HEK293 (cell line): Measurements from ENCODE around the gene PDE4D.
A peak's percentile ranks its signal among the peaks of the same experiment; 100 is the strongest.

Experiments
- BCL11B ChIP-seq: fragments of 450-650 bp; formaldehyde crosslinking; IDR thresholded peaks from 2 replicates; pipeline ENCODE4 v1.5.1; 2016; ENCODE audit warnings: low read depth, missing biosample characterization, missing genetic modification characterization
- GFI1B ChIP-seq: fragments of 450-650 bp; formaldehyde crosslinking; IDR thresholded peaks from 2 replicates; pipeline ENCODE4 v1.5.1; 2016; ENCODE audit warnings: missing biosample characterization, missing genetic modification characterization
- GLI2 ChIP-seq: fragments of 450-650 bp; formaldehyde crosslinking; IDR thresholded peaks from 2 replicates; pipeline ENCODE4; 2017; ENCODE audit warnings: missing biosample characterization, missing genetic modification characterization, low read depth, borderline replicate concordance
- IKZF3 ChIP-seq: fragments of 450-650 bp; IDR thresholded peaks from 2 replicates; pipeline ENCODE4 v1.5.0; 2018; ENCODE audit warnings: missing biosample characterization, mild to moderate bottlenecking, missing genetic modification characterization, moderate library complexity
- KLF1 ChIP-seq: fragments of 450-650 bp; formaldehyde crosslinking; IDR thresholded peaks from 2 replicates; pipeline ENCODE4 v1.5.1; 2016; ENCODE audit warnings: missing biosample characterization, missing genetic modification characterization
- KLF10 ChIP-seq: fragments of 450-650 bp; IDR thresholded peaks from 2 replicates; pipeline ENCODE4 v1.5.1; 2018; ENCODE audit warnings: missing biosample characterization, mild to moderate bottlenecking, missing genetic modification characterization
- OSR2 ChIP-seq: fragments of 450-650 bp; formaldehyde crosslinking; IDR thresholded peaks from 2 replicates; pipeline ENCODE4 v1.5.1; 2016; ENCODE audit warnings: missing biosample characterization, missing genetic modification characterization
- SCRT2 ChIP-seq: fragments of 450-650 bp; formaldehyde crosslinking; IDR thresholded peaks from 2 replicates; pipeline ENCODE4 v1.5.1; 2016; ENCODE audit warnings: missing biosample characterization, missing genetic modification characterization
- SP3 ChIP-seq: fragments of 450-650 bp; formaldehyde crosslinking; IDR thresholded peaks from 2 replicates; pipeline ENCODE4 v1.5.1; 2016; ENCODE audit warnings: missing biosample characterization, missing genetic modification characterization
- TCF7L2 ChIP-seq: IDR thresholded peaks from 2 replicates; pipeline ENCODE4 v1.6.1; 2011; ENCODE audit warnings: low read depth, mild to moderate bottlenecking, inconsistent platforms, low read length, moderate library complexity, borderline replicate concordance
- WT1 ChIP-seq: fragments of 450-650 bp; formaldehyde crosslinking; IDR thresholded peaks from 2 replicates; pipeline ENCODE4 v1.5.1; 2016; ENCODE audit warnings: missing biosample characterization, missing genetic modification characterization
- ZEB2 ChIP-seq: fragments of 450-650 bp; formaldehyde crosslinking; IDR thresholded peaks from 2 replicates; pipeline ENCODE4 v1.5.1; 2016; ENCODE audit warnings: missing biosample characterization, missing genetic modification characterization
- ZNF10 ChIP-seq: fragments of 450-650 bp; formaldehyde crosslinking; IDR thresholded peaks from 2 replicates; pipeline ENCODE4 v1.5.1; 2017; ENCODE audit warnings: missing biosample characterization, missing genetic modification characterization
- ZNF184 ChIP-seq: fragments of 450-650 bp; IDR thresholded peaks from 2 replicates; pipeline ENCODE4 v1.5.1; 2018; ENCODE audit warnings: missing biosample characterization, mild to moderate bottlenecking, missing genetic modification characterization
- ZNF19 ChIP-seq: fragments of 450-650 bp; formaldehyde crosslinking; IDR thresholded peaks from 2 replicates; pipeline ENCODE4; 2016; ENCODE audit warnings: missing biosample characterization, missing genetic modification characterization, low read depth
- ZNF2 ChIP-seq: fragments of 450-650 bp; formaldehyde crosslinking; IDR thresholded peaks from 2 replicates; pipeline ENCODE4 v1.5.1; 2016; ENCODE audit warnings: missing biosample characterization, missing genetic modification characterization
- ZNF324 ChIP-seq: fragments of 450-650 bp; formaldehyde crosslinking; IDR thresholded peaks from 2 replicates; pipeline ENCODE4 v1.5.1; 2016; ENCODE audit warnings: missing biosample characterization, missing genetic modification characterization
- ZNF391 ChIP-seq: fragments of 450-650 bp; formaldehyde crosslinking; IDR thresholded peaks from 2 replicates; pipeline ENCODE4 v1.5.1; 2016; ENCODE audit warnings: low read depth, missing biosample characterization, missing genetic modification characterization, borderline replicate concordance
- ZNF394 ChIP-seq: fragments of 450-650 bp; formaldehyde crosslinking; IDR thresholded peaks from 2 replicates; pipeline ENCODE4 v1.5.1; 2016; ENCODE audit warnings: missing biosample characterization, missing genetic modification characterization, mild to moderate bottlenecking, moderate library complexity, borderline replicate concordance
- ZNF501 ChIP-seq: fragments of 450-650 bp; formaldehyde crosslinking; IDR thresholded peaks from 2 replicates; pipeline ENCODE4 v1.5.1; 2016; ENCODE audit warnings: missing biosample characterization, missing genetic modification characterization
- ZNF629 ChIP-seq: fragments of 450-650 bp; formaldehyde crosslinking; IDR thresholded peaks from 2 replicates; pipeline ENCODE4 v1.5.1; 2017; ENCODE audit warnings: missing biosample characterization, missing genetic modification characterization
- ZNF664 ChIP-seq: fragments of 450-650 bp; formaldehyde crosslinking; IDR thresholded peaks from 2 replicates; pipeline ENCODE4 v1.5.1; 2016; ENCODE audit warnings: missing biosample characterization, missing genetic modification characterization
- TF ChIP-seq, protein P1 (sequence below): fragments of 450-650 bp; formaldehyde crosslinking; IDR thresholded peaks from 2 replicates; pipeline ENCODE4 v1.5.1; 2017; ENCODE audit warnings: missing biosample characterization, missing genetic modification characterization
- TF ChIP-seq, protein P2 (sequence below): fragments of 450-650 bp; formaldehyde crosslinking; IDR thresholded peaks from 2 replicates; pipeline ENCODE4 v1.5.1; 2017; ENCODE audit warnings: missing biosample characterization, missing genetic modification characterization
- TF ChIP-seq, protein P3 (sequence below): fragments of 450-650 bp; formaldehyde crosslinking; IDR thresholded peaks from 2 replicates; pipeline ENCODE4 v1.5.1; 2016; ENCODE audit warnings: missing biosample characterization, missing genetic modification characterization
- TF ChIP-seq, protein P4 (sequence below): fragments of 450-650 bp; formaldehyde crosslinking; IDR thresholded peaks from 2 replicates; pipeline ENCODE4 v1.5.1; 2016; ENCODE audit warnings: missing biosample characterization, missing genetic modification characterization
- TF ChIP-seq, protein P5 (sequence below): fragments of 450-650 bp; formaldehyde crosslinking; IDR thresholded peaks from 2 replicates; pipeline ENCODE4 v1.5.1; 2017; ENCODE audit warnings: missing biosample characterization, missing genetic modification characterization

Gene PDE4D

DNA sequence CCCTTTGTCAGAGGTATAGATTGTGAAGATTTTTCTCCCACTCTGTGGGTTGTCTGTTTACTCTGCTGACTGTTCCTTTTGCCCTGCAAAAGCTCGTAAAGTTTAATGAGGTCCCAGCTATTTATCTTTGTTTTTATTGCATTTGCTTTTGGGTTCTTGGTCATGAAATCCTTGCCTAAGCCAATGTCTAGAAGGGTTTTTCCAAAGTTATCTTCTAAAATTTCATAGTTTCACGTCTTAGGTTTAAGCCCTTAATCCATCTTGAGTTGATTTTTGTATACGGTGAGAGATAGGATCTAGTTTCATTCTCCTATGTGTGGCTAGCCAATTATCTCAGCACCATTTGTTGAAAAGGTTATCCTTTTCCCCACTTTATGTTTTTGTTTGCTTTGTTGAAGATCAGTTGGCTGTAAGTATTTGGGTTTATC is 590.2 kb downstream of the PDE4D start (continued):
- peak; percentile 80 for TF ChIP-seq ZNF10 (tag by site-specific recombination)
- TF ChIP-seq, protein P1, sequence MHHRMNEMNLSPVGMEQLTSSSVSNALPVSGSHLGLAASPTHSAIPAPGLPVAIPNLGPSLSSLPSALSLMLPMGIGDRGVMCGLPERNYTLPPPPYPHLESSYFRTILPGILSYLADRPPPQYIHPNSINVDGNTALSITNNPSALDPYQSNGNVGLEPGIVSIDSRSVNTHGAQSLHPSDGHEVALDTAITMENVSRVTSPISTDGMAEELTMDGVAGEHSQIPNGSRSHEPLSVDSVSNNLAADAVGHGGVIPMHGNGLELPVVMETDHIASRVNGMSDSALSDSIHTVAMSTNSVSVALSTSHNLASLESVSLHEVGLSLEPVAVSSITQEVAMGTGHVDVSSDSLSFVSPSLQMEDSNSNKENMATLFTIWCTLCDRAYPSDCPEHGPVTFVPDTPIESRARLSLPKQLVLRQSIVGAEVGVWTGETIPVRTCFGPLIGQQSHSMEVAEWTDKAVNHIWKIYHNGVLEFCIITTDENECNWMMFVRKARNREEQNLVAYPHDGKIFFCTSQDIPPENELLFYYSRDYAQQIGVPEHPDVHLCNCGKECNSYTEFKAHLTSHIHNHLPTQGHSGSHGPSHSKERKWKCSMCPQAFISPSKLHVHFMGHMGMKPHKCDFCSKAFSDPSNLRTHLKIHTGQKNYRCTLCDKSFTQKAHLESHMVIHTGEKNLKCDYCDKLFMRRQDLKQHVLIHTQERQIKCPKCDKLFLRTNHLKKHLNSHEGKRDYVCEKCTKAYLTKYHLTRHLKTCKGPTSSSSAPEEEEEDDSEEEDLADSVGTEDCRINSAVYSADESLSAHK: peak; percentile 94
- TF ChIP-seq ZNF19: 0 out of 2 replicates have a peak, but pooled peaks have one; percentile 79
- peak; percentile 96 for TF ChIP-seq GLI2 (tag by site-specific recombination)
- peak; percentile 60; the same call in 1 of the 2 replicates for TF ChIP-seq TCF7L2
- TF ChIP-seq, protein P2, sequence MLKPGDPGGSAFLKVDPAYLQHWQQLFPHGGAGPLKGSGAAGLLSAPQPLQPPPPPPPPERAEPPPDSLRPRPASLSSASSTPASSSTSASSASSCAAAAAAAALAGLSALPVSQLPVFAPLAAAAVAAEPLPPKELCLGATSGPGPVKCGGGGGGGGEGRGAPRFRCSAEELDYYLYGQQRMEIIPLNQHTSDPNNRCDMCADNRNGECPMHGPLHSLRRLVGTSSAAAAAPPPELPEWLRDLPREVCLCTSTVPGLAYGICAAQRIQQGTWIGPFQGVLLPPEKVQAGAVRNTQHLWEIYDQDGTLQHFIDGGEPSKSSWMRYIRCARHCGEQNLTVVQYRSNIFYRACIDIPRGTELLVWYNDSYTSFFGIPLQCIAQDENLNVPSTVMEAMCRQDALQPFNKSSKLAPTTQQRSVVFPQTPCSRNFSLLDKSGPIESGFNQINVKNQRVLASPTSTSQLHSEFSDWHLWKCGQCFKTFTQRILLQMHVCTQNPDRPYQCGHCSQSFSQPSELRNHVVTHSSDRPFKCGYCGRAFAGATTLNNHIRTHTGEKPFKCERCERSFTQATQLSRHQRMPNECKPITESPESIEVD: peak; percentile 96
- TF ChIP-seq, protein P3, sequence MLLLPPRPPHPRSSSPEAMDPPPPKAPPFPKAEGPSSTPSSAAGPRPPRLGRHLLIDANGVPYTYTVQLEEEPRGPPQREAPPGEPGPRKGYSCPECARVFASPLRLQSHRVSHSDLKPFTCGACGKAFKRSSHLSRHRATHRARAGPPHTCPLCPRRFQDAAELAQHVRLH: peak; percentile 97
- TF ChIP-seq SCRT2: peak; percentile 81
- TF ChIP-seq KLF10: peak; percentile 82
- peak; percentile 89 for TF ChIP-seq ZEB2 (tag by site-specific recombination)
- peak; percentile 87 for TF ChIP-seq ZNF501
- peak; percentile 85; the same call in 1 of the 2 replicates for TF ChIP-seq ZNF2 (tag by site-specific recombination)
- TF ChIP-seq OSR2 (tag by site-specific recombination): peak; percentile 97
- peak; percentile 97 for TF ChIP-seq IKZF3 (tag by site-specific recombination)
- TF ChIP-seq, protein P4, sequence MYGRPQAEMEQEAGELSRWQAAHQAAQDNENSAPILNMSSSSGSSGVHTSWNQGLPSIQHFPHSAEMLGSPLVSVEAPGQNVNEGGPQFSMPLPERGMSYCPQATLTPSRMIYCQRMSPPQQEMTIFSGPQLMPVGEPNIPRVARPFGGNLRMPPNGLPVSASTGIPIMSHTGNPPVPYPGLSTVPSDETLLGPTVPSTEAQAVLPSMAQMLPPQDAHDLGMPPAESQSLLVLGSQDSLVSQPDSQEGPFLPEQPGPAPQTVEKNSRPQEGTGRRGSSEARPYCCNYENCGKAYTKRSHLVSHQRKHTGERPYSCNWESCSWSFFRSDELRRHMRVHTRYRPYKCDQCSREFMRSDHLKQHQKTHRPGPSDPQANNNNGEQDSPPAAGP (tag by site-specific recombination): peak; percentile 83
- TF ChIP-seq, protein P5, sequence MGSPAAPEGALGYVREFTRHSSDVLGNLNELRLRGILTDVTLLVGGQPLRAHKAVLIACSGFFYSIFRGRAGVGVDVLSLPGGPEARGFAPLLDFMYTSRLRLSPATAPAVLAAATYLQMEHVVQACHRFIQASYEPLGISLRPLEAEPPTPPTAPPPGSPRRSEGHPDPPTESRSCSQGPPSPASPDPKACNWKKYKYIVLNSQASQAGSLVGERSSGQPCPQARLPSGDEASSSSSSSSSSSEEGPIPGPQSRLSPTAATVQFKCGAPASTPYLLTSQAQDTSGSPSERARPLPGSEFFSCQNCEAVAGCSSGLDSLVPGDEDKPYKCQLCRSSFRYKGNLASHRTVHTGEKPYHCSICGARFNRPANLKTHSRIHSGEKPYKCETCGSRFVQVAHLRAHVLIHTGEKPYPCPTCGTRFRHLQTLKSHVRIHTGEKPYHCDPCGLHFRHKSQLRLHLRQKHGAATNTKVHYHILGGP (tag by site-specific recombination): peak; percentile 83
- 0 out of 2 replicates have a peak, but pooled peaks have one; percentile 49 for TF ChIP-seq ZNF664
- TF ChIP-seq ZNF391: 0 out of 2 replicates have a peak, but pooled peaks have one; percentile 20
- 0 out of 2 replicates have a peak, but pooled peaks have one; percentile 38 for TF ChIP-seq ZNF324 (tag by site-specific recombination)
- TF ChIP-seq ZNF394 (tag by site-specific recombination): peak; percentile 71; the same call in 1 of the 2 replicates
- peak; percentile 80 for TF ChIP-seq KLF1 (tag by site-specific recombination)
- TF ChIP-seq SP3 (tag by site-specific recombination): 0 out of 2 replicates have a peak, but pooled peaks have one; percentile 32
- TF ChIP-seq WT1: peak; percentile 97
- peak; percentile 91 for TF ChIP-seq ZNF629 (tag by site-specific recombination)
- peak; percentile 94 for TF ChIP-seq GFI1B
- peak; percentile 81; the same call in 1 of the 2 replicates for TF ChIP-seq BCL11B
- peak; percentile 49; the same call in 1 of the 2 replicates for TF ChIP-seq ZNF184 (tag by site-specific recombination)
